Stomach (tissue), 9 donors: Measurements from ENCODE around the gene KCNK1. TPM values are rescaled to one million over a fixed set of nuclear protein-coding genes. Genes with fewer than 3 reads are reported as not detected.

Source experiments
- DNase-seq, 2 donors: peaks; one replicate each; pipeline versions ENCODE4 v3.0.0 to v3.0.0-alpha.2; 2013 to 2019
- H3K27ac ChIP-seq, 5 donors: fragments of 200-600 bp in 4 of 5; sonication (generic) in 4 of 5; one replicate each; pipeline ENCODE4 v1.5.1; 2013 to 2019; ENCODE audit warnings: mild to moderate bottlenecking in 1 of 5, moderate library complexity in 1 of 5
- H3K27me3 ChIP-seq, 3 donors: fragments of 200-600 bp; sonication (generic); one replicate each; pipeline ENCODE4 v1.5.1; 2017 to 2019; ENCODE audit warnings: mixed run types in 1 of 3
- H3K36me3 ChIP-seq, 4 donors: fragments of 200-600 bp; sonication (generic); 1 replicate in 3 of 4; 2 replicates in 1 of 4; pipeline ENCODE4 v1.5.1; 2016 to 2019
- H3K4me1 ChIP-seq, 4 donors: fragments of 200-600 bp; sonication (generic); one replicate each; pipeline ENCODE4 v1.5.1; 2016 to 2019
- H3K4me3 ChIP-seq, 4 donors: fragments of 200-600 bp; sonication (generic) in 3 of 4; one replicate each; pipeline ENCODE4 v1.5.1; 2016 to 2019; ENCODE audit warnings: mild to moderate bottlenecking in 1 of 4
- H3K9me3 ChIP-seq, 4 donors: fragments of 200-600 bp; sonication (generic); one replicate each; pipeline ENCODE4 v1.5.1; 2016 to 2019
- CTCF ChIP-seq, 7 experiments: fragments of 450-650 bp in 4 of 7; fragments of 200-600 bp in 3 of 7; sonication (generic) in 3 of 7; IDR thresholded peaks; one replicate each; pipeline ENCODE4 v1.5.1; 2016 to 2019; ENCODE audit warnings: antibody characterized with exemption in 7 of 7, control low read depth in 2 of 7, mild to moderate bottlenecking in 1 of 7
- EP300 ChIP-seq: sonication (generic); formaldehyde crosslinking; IDR thresholded peaks from one replicate; pipeline ENCODE4 v1.6.1; 2017; ENCODE audit warnings: antibody characterized with exemption
- POLR2A ChIP-seq, 4 donors: fragments of 450-650 bp; IDR thresholded peaks; one replicate each; pipeline ENCODE4 v1.6.1; 2016; ENCODE audit warnings: antibody characterized with exemption in 4 of 4, control low read depth in 2 of 4, mild to moderate bottlenecking in 1 of 4, moderate library complexity in 1 of 4
- POLR2AphosphoS5 ChIP-seq, 3 donors: sonication (generic); formaldehyde crosslinking; IDR thresholded peaks; one replicate each; pipeline ENCODE4 v1.6.1; 2016; ENCODE audit warnings: antibody characterized with exemption in 3 of 3
- WGBS, 5 donors: extraction: QIAGEN DNeasy Blood & Tissue Kit in 3 of 5; methylation state at CpG; one replicate each; pipeline versions ENCODE4 v1.1.5 to v1.1.7; 2013 to 2018; 5-methylcytosine and 5-hydroxymethylcytosine counted together
- intact Hi-C: fragments of 100-400 bp; cut with DNase I; formaldehyde crosslinking; loops from one replicate; pipeline ENCODE4 v1.15.1; 2023; ENCODE audit warnings: low total_unique reads
- polyA plus RNA-seq, 3 donors: library from polyadenylated mRNA; stranded (reverse); fragments of 200-250 nt; gene quantifications; one replicate each; pipeline ENCODE4 v1.2.3, GENCODE V29; 2013
- total RNA-seq, 5 donors: library from RNA; depleted of rRNA; stranded (reverse); fragments of >200 nt; gene quantifications; one replicate each; pipeline versions ENCODE4 v1.1.0 to v1.2.3, GENCODE V29; 2014 to 2016
- donor health status: healthy with polysubstance abuse.
- donor health status: Bipolar disorder and iron deficiency.
- donor health status: healthy.

Gene KCNK1
- total and polyA plus RNA-seq, 8 donors: 4.1 to 52.5 (median 9.5) TPM

- no peak overlapping the region for H3K4me3 ChIP-seq
- no peak overlapping the region for H3K27ac ChIP-seq
- 82 to 94% (median 88%) methylated on average over 3 of the region's 3 CpGs for WGBS, 5 donors
Measured at GRCh38 chr1:233640179-233640578, 26.3 kb downstream of the KCNK1 start.

GRCh38 chr1:233641029-233641428, 27.1 kb downstream of the KCNK1 start:
- intact Hi-C loops: no loop called here
- WGBS, 5 donors: 83 to 93% (median 92%) methylated on average over 6 of the region's 6 CpGs
- H3K27me3 ChIP-seq: no peaks in the 10 kb centered on the region

More at GRCh38 chr1:233640179-233640578, 26.3 kb downstream of the KCNK1 start:
- no peaks in the 10 kb centered on the region for H3K27me3 ChIP-seq
- no peaks in the 10 kb centered on the region for H3K36me3 ChIP-seq
- no peak for TF ChIP-seq POLR2AphosphoS5 (IDR thresholded peaks at IDR 0.05)
- no peak for TF ChIP-seq POLR2A (IDR thresholded peaks at IDR 0.05)
- TF ChIP-seq EP300: no peak
- H3K9me3 ChIP-seq: no peaks in the 10 kb centered on the region
- peaks cover 4 to 8% (median 7%) of the 10 kb centered on the region in 4 donors for H3K4me1 ChIP-seq
- no peak for DNase-seq
- intact Hi-C loops: no loop called here

GRCh38 chr1:233647073-233647472, 33.2 kb downstream of the KCNK1 start:
- no peak for TF ChIP-seq CTCF (IDR thresholded peaks at IDR 0.05)
- no peak for TF ChIP-seq EP300
- no peak for TF ChIP-seq POLR2A (IDR thresholded peaks at IDR 0.05)
- TF ChIP-seq POLR2AphosphoS5 (IDR thresholded peaks at IDR 0.05): no peak
- Histone ChIP-seq H3K9me3 (no peaks in the 10 kb centered on the region), H3K27me3 (no peaks in the 10 kb centered on the region), H3K36me3 (no peaks in the 10 kb centered on the region), H3K4me1 (peaks cover 0 to 7% (median 0%) of the 10 kb centered on the region in 4 donors), H3K27ac (no peak overlapping the region), H3K4me3 (no peak overlapping the region)
- intact Hi-C loops: no loop called here
- DNase-seq: no peak
- 46 to 75% (median 55%) methylated on average over 4 of the region's 4 CpGs for WGBS, 5 donors

More at GRCh38 chr1:233641029-233641428, 27.1 kb downstream of the KCNK1 start:
- H3K36me3 ChIP-seq: no peaks in the 10 kb centered on the region
- TF ChIP-seq CTCF (IDR thresholded peaks at IDR 0.05) (no peak), POLR2A (IDR thresholded peaks at IDR 0.05) (no peak), EP300 (no peak), POLR2AphosphoS5 (IDR thresholded peaks at IDR 0.05) (no peak)
- peaks cover 0 to under 1% (median 0%) of the 10 kb centered on the region in 4 donors for H3K4me1 ChIP-seq
- no peak overlapping the region for H3K27ac ChIP-seq
- H3K4me3 ChIP-seq: no peak overlapping the region
- no peaks in the 10 kb centered on the region for H3K9me3 ChIP-seq
- DNase-seq: no peak

- Histone ChIP-seq H3K9me3 (no peaks in the 10 kb centered on the region), H3K36me3 (no peaks in the 10 kb centered on the region), H3K27ac (no peak overlapping the region), H3K4me1 (peaks cover 0 to 7% (median 0%) of the 10 kb centered on the region in 4 donors), H3K4me3 (no peak overlapping the region), H3K27me3 (no peaks in the 10 kb centered on the region)
- TF ChIP-seq POLR2AphosphoS5 (IDR thresholded peaks at IDR 0.05): no peak
- no peak for TF ChIP-seq POLR2A (IDR thresholded peaks at IDR 0.05)
- TF ChIP-seq CTCF (IDR thresholded peaks at IDR 0.05): no peak
- TF ChIP-seq EP300: no peak
- no peak for DNase-seq
- 82 to 92% (median 90%) methylated on average over 2 of the region's 2 CpGs for WGBS, 5 donors
- intact Hi-C loops: no loop called here
Measured at GRCh38 chr1:233647636-233648035, 33.7 kb downstream of the KCNK1 start.

GRCh38 chr1:233651061-233651460, 37.2 kb downstream of the KCNK1 start:
- Histone ChIP-seq H3K9me3 (no peaks in the 10 kb centered on the region), H3K4me1 (peaks cover 0 to 13% (median 3%) of the 10 kb centered on the region in 4 donors), H3K27me3 (no peaks in the 10 kb centered on the region), H3K4me3 (no peak overlapping the region), H3K36me3 (no peaks in the 10 kb centered on the region), H3K27ac (no peak overlapping the region)
- DNase-seq: no peak
- WGBS, 5 donors: 76 to 90% (median 86%) methylated on average over 5 of the region's 5 CpGs
- TF ChIP-seq POLR2AphosphoS5 (IDR thresholded peaks at IDR 0.05): no peak
- TF ChIP-seq CTCF (IDR thresholded peaks at IDR 0.05): no peak
- TF ChIP-seq POLR2A (IDR thresholded peaks at IDR 0.05): no peak
- TF ChIP-seq EP300: no peak
- intact Hi-C loops: no loop called here
